Measurements from ENCODE around the gene ZNF84. TPM values are rescaled to one million over a fixed set of nuclear protein-coding genes. Genes with fewer than 3 reads are reported as not detected.
A peak's percentile ranks its signal among the peaks of the same experiment; 100 is the strongest.

Gene ZNF84
- total and polyA plus RNA-seq, 2 of the 8 experiments (the other 6 are each of a cell fraction or from before 2014, with no cell fraction given) = 8.9 to 34.0 TPM

- TF ChIP-seq CHD7 (IDR thresholded peaks at IDR 0.05; ENCODE audit: insufficient replicate concordance, low read length) (no peak), POU5F1 (IDR thresholded peaks at IDR 0.05; ENCODE audit: low read depth, low read length) (no peak), HDAC6 (IDR thresholded peaks at IDR 0.05; ENCODE audit: low read depth, low read length) (no peak), E2F6 (IDR thresholded peaks at IDR 0.05) (no peak), SP4 (IDR thresholded peaks at IDR 0.05; ENCODE audit: low read length) (0 out of 2 replicates have a peak, but pooled peaks have one; percentile 28), KDM1A (IDR thresholded peaks at IDR 0.05; ENCODE audit: borderline replicate concordance, low read length) (no peak), JUN (IDR thresholded peaks at IDR 0.05; ENCODE audit: low read depth, low read length) (no peak), KDM5A (IDR thresholded peaks at IDR 0.05; ENCODE audit: low read length) (no peak), ZNF274 (IDR thresholded peaks at IDR 0.05; ENCODE audit: borderline replicate concordance, extremely low read depth, low read length) (no peak), SP1 (IDR thresholded peaks at IDR 0.05; ENCODE audit: low read depth, low read length) (peak; percentile 91), RFX5 (IDR thresholded peaks at IDR 0.05; ENCODE audit: borderline replicate concordance, low read depth, low read length) (no peak)
- TF ChIP-seq, protein P1, sequence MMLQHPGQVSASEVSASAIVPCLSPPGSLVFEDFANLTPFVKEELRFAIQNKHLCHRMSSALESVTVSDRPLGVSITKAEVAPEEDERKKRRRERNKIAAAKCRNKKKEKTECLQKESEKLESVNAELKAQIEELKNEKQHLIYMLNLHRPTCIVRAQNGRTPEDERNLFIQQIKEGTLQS (IDR thresholded peaks at IDR 0.05; ENCODE audit: insufficient read depth, low read depth, low read length) = peak; percentile 93
These were observed 42.7 kb downstream of the ZNF84 start (continued) for GRCh38 chr12:133080026-133080367.

Measured in H1 (cell line).